K562 (cell line): ENCODE results near the gene DAB1. TPM values are rescaled to one million over a fixed set of nuclear protein-coding genes. Genes with fewer than 3 reads are reported as not detected.

Experiments used
- ATAC-seq: fragments of 200-7000 bp; cut with Tn5 transposase; 3 replicates; pipeline ENCODE4 v1.9.1; 2020; ENCODE audit warnings: moderate library complexity
- BruUV-seq: library from RNA; stranded (reverse); fragments of 400-500 nt; replicated peaks from 2 replicates; lab custom pipeline; 2021; lab: Mats Ljungman, UMichigan
- CTCF ChIA-PET: fragments of 300-600 bp; formaldehyde crosslinking; extraction: SDS; loops from one replicate; lab custom pipeline; 2021; ENCODE audit warnings: low intra/inter-chr PET ratio; lab: Yijun Ruan, JAX
- POLR2A ChIA-PET: fragments of 300-600, 350-650 bp; sonication (Branson Sonifier 250); formaldehyde crosslinking; extraction: SDS; loops from one replicate; lab custom pipeline; 2021; ENCODE audit warnings: antibody characterized with exemption, inconsistent platforms; lab: Yijun Ruan, JAX
- DNase-seq, 4 experiments: peaks; one replicate each; pipeline versions ENCODE4 v3.0.0 to v3.0.0-alpha.2; 2011 to 2018; ENCODE audit warnings: low spot score in 3 of 4, mixed read lengths in 3 of 4; ENCODE audit errors: extremely low read depth in 1 of 4
- FAIRE-seq: peaks from 2 replicates; lab custom pipeline; 2011; peaks lifted over from hg19 to GRCh38; lab: Jason Lieb, UNC
- H2AFZ ChIP-seq: 2 replicates; pipeline ENCODE4 v1.6.0; 2011; ENCODE audit warnings: low read depth, low read length, control low read depth, inconsistent platforms
- H3K27ac ChIP-seq: fragments of 200-600 bp; 3 replicates; pipeline ENCODE4 v1.8.0; 2011; ENCODE audit warnings: low read depth, mild to moderate bottlenecking, control low read depth, inconsistent platforms, low read length, moderate library complexity, mixed read lengths; ENCODE audit errors: extremely low read depth
- H3K27me3 ChIP-seq, 2 experiments: fragments of 300-600 bp in 1 of 2; 2 replicates in 1 of 2; 3 replicates in 1 of 2; pipeline versions ENCODE4 v1.6.0 to v1.8.0; 2011; ENCODE audit warnings: inconsistent platforms in 2 of 2, low read length in 2 of 2, mild to moderate bottlenecking in 1 of 2, mixed read lengths in 1 of 2, moderate library complexity in 1 of 2; ENCODE audit not compliant: control insufficient read depth in 2 of 2, insufficient read depth in 2 of 2
- H3K36me3 ChIP-seq: fragments of 300-600 bp; 3 replicates; pipeline ENCODE4 v1.8.0; 2011; ENCODE audit warnings: mild to moderate bottlenecking, low read length, inconsistent platforms; ENCODE audit not compliant: control insufficient read depth, insufficient read depth
- H3K4me1 ChIP-seq, 2 experiments: fragments of 200-600 bp in 1 of 2; replicated peaks in 1 of 2; 2 replicates in 1 of 2; 3 replicates in 1 of 2; pipeline versions ENCODE4 v1.5.1 to v1.8.0; 2011; ENCODE audit warnings: inconsistent platforms in 2 of 2, low read length in 2 of 2, mild to moderate bottlenecking in 1 of 2, mixed read lengths in 1 of 2, moderate library complexity in 1 of 2; ENCODE audit not compliant: control insufficient read depth in 2 of 2, insufficient read depth in 2 of 2
- H3K4me2 ChIP-seq: 2 replicates; pipeline ENCODE4 v1.6.1; 2011; ENCODE audit warnings: low read length, control low read depth, inconsistent platforms, mixed read lengths; ENCODE audit not compliant: insufficient read depth
- H3K4me3 ChIP-seq: fragments of 200-600 bp; sonication (generic), shearing (Covaris generic); 2 replicates; pipeline ENCODE4 v1.5.1; 2016; ENCODE audit warnings: control low read depth, inconsistent platforms
- H3K79me2 ChIP-seq: fragments of 200-600 bp; 3 replicates; pipeline ENCODE4 v1.8.0; 2011; ENCODE audit warnings: low read length, inconsistent platforms; ENCODE audit not compliant: control insufficient read depth, insufficient read depth
- H3K9ac ChIP-seq, 2 experiments: 2 replicates each; pipeline versions ENCODE4 v1.6.0 to v1.6.1; 2011; ENCODE audit warnings: low read depth in 2 of 2, low read length in 2 of 2, control low read depth in 1 of 2, inconsistent platforms in 1 of 2, mild to moderate bottlenecking in 1 of 2, mixed read lengths in 1 of 2; ENCODE audit not compliant: insufficient read depth in 1 of 2
- H3K9me1 ChIP-seq: one replicate; pipeline ENCODE4 v1.6.0; 2011; ENCODE audit warnings: inconsistent platforms, mild to moderate bottlenecking, low read length, moderate library complexity; ENCODE audit not compliant: control insufficient read depth, insufficient read depth
- H3K9me3 ChIP-seq: replicated peaks from 2 replicates; pipeline ENCODE4 v1.5.1; 2011; ENCODE audit warnings: low read depth, low read length, inconsistent platforms; ENCODE audit not compliant: control insufficient read depth, insufficient read depth
- H4K20me1 ChIP-seq: replicated peaks from 2 replicates; pipeline ENCODE4 v1.6.1; 2011; ENCODE audit warnings: low read length, inconsistent platforms, mixed read lengths; ENCODE audit not compliant: control insufficient read depth, insufficient read depth
- BCL6 ChIP-seq: fragments of 250-450 bp; sonication (Bioruptor Pico); IDR thresholded peaks from 2 replicates; pipeline ENCODE4 v1.4.0; 2020
- HIVEP1 ChIP-seq: fragments of 250-450 bp; sonication (Bioruptor Pico); IDR thresholded peaks from 2 replicates; pipeline ENCODE4 v1.4.0; 2020; ENCODE audit warnings: mild to moderate bottlenecking
- KHSRP ChIP-seq: fragments of 450-650 bp; IDR thresholded peaks from 2 replicates; pipeline ENCODE4 v1.6.1; 2017
- MECOM ChIP-seq: fragments of 250-450 bp; sonication (Bioruptor Pico); IDR thresholded peaks from 2 replicates; pipeline ENCODE4 v1.8.0; 2022; ENCODE audit warnings: inconsistent platforms
- PRPF4 ChIP-seq: fragments of 200-400 bp; formaldehyde crosslinking; IDR thresholded peaks from one replicate; pipeline ENCODE4 v1.6.1; 2017; ENCODE audit warnings: low read length, low read depth, mild to moderate bottlenecking; ENCODE audit not compliant: insufficient read depth, poor library complexity, severe bottlenecking
- SIX5 ChIP-seq, 2 experiments: IDR thresholded peaks; 2 replicates each; pipeline ENCODE4 v1.6.1; 2011; ENCODE audit warnings: low read length in 2 of 2, borderline replicate concordance in 1 of 2, low read depth in 1 of 2, mild to moderate bottlenecking in 1 of 2, moderate library complexity in 1 of 2; ENCODE audit not compliant: insufficient read depth in 1 of 2
- ZFX ChIP-seq: sonication (generic); formaldehyde crosslinking; IDR thresholded peaks from 2 replicates; pipeline ENCODE4 v1.8.0; 2022; ENCODE audit warnings: mild to moderate bottlenecking, missing genetic modification reagents, moderate library complexity
- WGBS: fragments of 100-300 bp; shearing (Covaris generic); methylation state at CpG from one replicate; pipeline ENCODE4 v1.1.6; 2016; ENCODE audit warnings: low coverage, mixed read lengths; ENCODE audit not compliant: insufficient coverage; ENCODE audit errors: missing lambda C conversion rate; 5-methylcytosine and 5-hydroxymethylcytosine counted together
- in situ Hi-C: fragments of 300-500 bp; cut with MboI; formaldehyde crosslinking; loops from 4 replicates; pipeline ENCODE4 v1.15.0; 2018; ENCODE audit warnings: inconsistent platforms, mixed read lengths
- intact Hi-C: fragments of 100-400 bp; cut with micrococcal nuclease; formaldehyde crosslinking; loops from 2 replicates; pipeline ENCODE4 v1.14.2; 2022
- polyA plus RNA-seq, 8 experiments: library from polyadenylated mRNA; depleted of rRNA in 4 of 8; stranded (reverse) in 5 of 8; unstranded in 3 of 8; fragments of >200 nt; fragmentation: Nextera tagmentation in 2 of 8; fragmentation: Illumina TruSeq in 1 of 8; extraction: Ambion mirVana in 2 of 8; extraction: Trizol in 1 of 8; gene quantifications; 2 replicates each; pipeline versions ENCODE4 v1.2.1 to v1.2.3, GENCODE V29; 2011 to 2014; ENCODE audit warnings: inconsistent platforms in 1 of 8, missing spikeins in 1 of 8
- total RNA-seq, 7 experiments: library from RNA; depleted of rRNA in 6 of 7; stranded (reverse); fragments of >200 nt in 6 of 7; fragmentation: Illumina TruSeq in 2 of 7; extraction: Trizol in 2 of 7; gene quantifications; 2 replicates each; pipeline versions ENCODE4 v1.2.1 to v1.2.3, GENCODE V29; 2011 to 2021; ENCODE audit warnings: low replicate concordance in 1 of 7
- TF ChIP-seq, protein P1 (sequence below), 2 experiments: fragments of 450-650 bp; IDR thresholded peaks; 2 replicates each; pipeline ENCODE4 v1.6.1; 2016
- TF ChIP-seq, protein P2 (sequence below), 3 experiments: fragments of 200-800 bp in 1 of 3; fragments of 250-450 bp in 1 of 3; fragments of 450-650 bp in 1 of 3; sonication (Bioruptor Pico) in 1 of 3; sonication (Bioruptor generic) in 1 of 3; formaldehyde crosslinking in 1 of 3; IDR thresholded peaks; 2 replicates each; pipeline versions ENCODE4 v1.6.1 to v1.8.0; 2016 to 2022; ENCODE audit warnings: mild to moderate bottlenecking in 2 of 3, missing genetic modification characterization in 2 of 3, missing compliant biosample characterization in 1 of 3, moderate library complexity in 1 of 3
- TF ChIP-seq, protein P3 (sequence below): sonication (generic); formaldehyde crosslinking; IDR thresholded peaks from 2 replicates; pipeline ENCODE4 v1.4.0; 2020; ENCODE audit warnings: mild to moderate bottlenecking, missing genetic modification reagents
- TF ChIP-seq, protein P4 (sequence below): sonication (generic); formaldehyde crosslinking; IDR thresholded peaks from 2 replicates; pipeline ENCODE4 v1.8.1; 2023; ENCODE audit warnings: mild to moderate bottlenecking, missing genetic modification reagents

The DAB1 gene
- total and polyA plus RNA-seq, 9 of the 15 experiments (the other 6 are each of a cell fraction or from before 2014, with no cell fraction given): not detected

DNA sequence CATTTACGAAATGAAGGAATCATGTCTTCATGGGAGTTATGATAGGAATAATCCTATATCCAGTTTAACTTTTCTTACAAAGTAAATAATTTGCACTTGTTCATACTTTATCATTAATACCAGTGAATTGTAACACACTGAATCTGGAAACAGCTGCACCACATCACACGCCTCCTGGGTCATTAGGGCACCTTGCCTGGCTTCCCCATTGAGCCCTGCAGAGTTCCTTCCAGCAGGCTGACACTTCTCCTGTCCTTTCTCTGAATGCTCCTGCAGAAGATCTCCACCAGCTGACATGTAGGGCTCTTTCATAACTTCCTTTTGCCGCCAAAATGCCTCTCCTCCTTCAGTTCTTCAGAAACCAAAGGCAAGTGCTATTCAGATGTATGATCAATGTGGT lies 201.1 kb downstream of the DAB1 start:
- Histone ChIP-seq H4K20me1 (no peaks in the 10 kb centered on the region), H3K4me3 (no peak overlapping the region)
- FAIRE-seq: no peak
- TF ChIP-seq, protein P1, sequence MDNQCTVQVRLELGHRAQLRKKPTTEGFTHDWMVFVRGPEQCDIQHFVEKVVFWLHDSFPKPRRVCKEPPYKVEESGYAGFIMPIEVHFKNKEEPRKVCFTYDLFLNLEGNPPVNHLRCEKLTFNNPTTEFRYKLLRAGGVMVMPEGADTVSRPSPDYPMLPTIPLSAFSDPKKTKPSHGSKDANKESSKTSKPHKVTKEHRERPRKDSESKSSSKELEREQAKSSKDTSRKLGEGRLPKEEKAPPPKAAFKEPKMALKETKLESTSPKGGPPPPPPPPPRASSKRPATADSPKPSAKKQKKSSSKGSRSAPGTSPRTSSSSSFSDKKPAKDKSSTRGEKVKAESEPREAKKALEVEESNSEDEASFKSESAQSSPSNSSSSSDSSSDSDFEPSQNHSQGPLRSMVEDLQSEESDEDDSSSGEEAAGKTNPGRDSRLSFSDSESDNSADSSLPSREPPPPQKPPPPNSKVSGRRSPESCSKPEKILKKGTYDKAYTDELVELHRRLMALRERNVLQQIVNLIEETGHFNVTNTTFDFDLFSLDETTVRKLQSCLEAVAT (IDR thresholded peaks at IDR 0.05): no peak
- TF ChIP-seq BCL6 (CRISPR knock-in tag) (no peak), SIX5 (IDR thresholded peaks at IDR 0.05; ENCODE audit: borderline replicate concordance in 1 of 2, insufficient read depth in 1 of 2, low read depth in 1 of 2, low read length in 2 of 2) (no peak), KHSRP (no peak), MECOM (CRISPR knock-in tag) (no peak), HIVEP1 (CRISPR knock-in tag) (no peak), ZFX (no peak), PRPF4 (no peak)
- TF ChIP-seq, protein P2, sequence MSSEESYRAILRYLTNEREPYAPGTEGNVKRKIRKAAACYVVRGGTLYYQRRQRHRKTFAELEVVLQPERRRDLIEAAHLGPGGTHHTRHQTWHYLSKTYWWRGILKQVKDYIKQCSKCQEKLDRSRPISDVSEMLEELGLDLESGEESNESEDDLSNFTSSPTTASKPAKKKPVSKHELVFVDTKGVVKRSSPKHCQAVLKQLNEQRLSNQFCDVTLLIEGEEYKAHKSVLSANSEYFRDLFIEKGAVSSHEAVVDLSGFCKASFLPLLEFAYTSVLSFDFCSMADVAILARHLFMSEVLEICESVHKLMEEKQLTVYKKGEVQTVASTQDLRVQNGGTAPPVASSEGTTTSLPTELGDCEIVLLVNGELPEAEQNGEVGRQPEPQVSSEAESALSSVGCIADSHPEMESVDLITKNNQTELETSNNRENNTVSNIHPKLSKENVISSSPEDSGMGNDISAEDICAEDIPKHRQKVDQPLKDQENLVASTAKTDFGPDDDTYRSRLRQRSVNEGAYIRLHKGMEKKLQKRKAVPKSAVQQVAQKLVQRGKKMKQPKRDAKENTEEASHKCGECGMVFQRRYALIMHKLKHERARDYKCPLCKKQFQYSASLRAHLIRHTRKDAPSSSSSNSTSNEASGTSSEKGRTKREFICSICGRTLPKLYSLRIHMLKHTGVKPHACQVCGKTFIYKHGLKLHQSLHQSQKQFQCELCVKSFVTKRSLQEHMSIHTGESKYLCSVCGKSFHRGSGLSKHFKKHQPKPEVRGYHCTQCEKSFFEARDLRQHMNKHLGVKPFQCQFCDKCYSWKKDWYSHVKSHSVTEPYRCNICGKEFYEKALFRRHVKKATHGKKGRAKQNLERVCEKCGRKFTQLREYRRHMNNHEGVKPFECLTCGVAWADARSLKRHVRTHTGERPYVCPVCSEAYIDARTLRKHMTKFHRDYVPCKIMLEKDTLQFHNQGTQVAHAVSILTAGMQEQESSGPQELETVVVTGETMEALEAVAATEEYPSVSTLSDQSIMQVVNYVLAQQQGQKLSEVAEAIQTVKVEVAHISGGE (CRISPR knock-in tag; IDR thresholded peaks at IDR 0.05): no peak
- TF ChIP-seq, protein P3, sequence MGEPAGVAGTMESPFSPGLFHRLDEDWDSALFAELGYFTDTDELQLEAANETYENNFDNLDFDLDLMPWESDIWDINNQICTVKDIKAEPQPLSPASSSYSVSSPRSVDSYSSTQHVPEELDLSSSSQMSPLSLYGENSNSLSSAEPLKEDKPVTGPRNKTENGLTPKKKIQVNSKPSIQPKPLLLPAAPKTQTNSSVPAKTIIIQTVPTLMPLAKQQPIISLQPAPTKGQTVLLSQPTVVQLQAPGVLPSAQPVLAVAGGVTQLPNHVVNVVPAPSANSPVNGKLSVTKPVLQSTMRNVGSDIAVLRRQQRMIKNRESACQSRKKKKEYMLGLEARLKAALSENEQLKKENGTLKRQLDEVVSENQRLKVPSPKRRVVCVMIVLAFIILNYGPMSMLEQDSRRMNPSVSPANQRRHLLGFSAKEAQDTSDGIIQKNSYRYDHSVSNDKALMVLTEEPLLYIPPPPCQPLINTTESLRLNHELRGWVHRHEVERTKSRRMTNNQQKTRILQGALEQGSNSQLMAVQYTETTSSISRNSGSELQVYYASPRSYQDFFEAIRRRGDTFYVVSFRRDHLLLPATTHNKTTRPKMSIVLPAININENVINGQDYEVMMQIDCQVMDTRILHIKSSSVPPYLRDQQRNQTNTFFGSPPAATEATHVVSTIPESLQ (CRISPR knock-in tag): no peak
- TF ChIP-seq, protein P4, sequence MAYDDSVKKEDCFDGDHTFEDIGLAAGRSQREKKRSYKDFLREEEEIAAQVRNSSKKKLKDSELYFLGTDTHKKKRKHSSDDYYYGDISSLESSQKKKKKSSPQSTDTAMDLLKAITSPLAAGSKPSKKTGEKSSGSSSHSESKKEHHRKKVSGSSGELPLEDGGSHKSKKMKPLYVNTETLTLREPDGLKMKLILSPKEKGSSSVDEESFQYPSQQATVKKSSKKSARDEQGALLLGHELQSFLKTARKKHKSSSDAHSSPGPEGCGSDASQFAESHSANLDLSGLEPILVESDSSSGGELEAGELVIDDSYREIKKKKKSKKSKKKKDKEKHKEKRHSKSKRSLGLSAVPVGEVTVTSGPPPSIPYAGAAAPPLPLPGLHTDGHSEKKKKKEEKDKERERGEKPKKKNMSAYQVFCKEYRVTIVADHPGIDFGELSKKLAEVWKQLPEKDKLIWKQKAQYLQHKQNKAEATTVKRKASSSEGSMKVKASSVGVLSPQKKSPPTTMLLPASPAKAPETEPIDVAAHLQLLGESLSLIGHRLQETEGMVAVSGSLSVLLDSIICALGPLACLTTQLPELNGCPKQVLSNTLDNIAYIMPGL (CRISPR knock-in tag): no peak
- TF ChIP-seq, all 486 proteins: peak for 0
- Histone ChIP-seq H3K9ac (no peak overlapping the region), H3K4me1 (peaks cover 14 to 24% of the 10 kb centered on the region in 2 experiments; a peak in 4 of 5 replicates), H3K9me1 (no peaks in the 10 kb centered on the region), H2AFZ (no peak overlapping the region), H3K9me3 (no peaks in the 10 kb centered on the region), H3K4me2 (no peak overlapping the region), H3K27ac (no peak overlapping the region), H3K79me2 (no peaks in the 10 kb centered on the region), H3K36me3 (no peaks in the 10 kb centered on the region), H3K27me3 (no peaks in the 10 kb centered on the region; a peak in 1 of 5 replicates)
- POLR2A ChIA-PET: no interaction called here
- ATAC-seq (no peak), DNase-seq (no peak)
- WGBS: 64% methylated on average over 3 of the region's 3 CpGs
- BruUV-seq: no TSS peak
- intact Hi-C loops: no loop called here
- CTCF ChIA-PET: no interaction called here
- in situ Hi-C loops: no loop called here
